Gastrocnemius medialis (tissue), 4 donors: ENCODE results near the gene DNAH6.

Experiments
- CTCF ChIP-seq, 5 experiments: fragments of 450-650 bp in 3 of 5; fragments of 200-600 bp in 2 of 5; sonication (generic) in 2 of 5; IDR thresholded peaks in 4 of 5; conservative IDR thresholded peaks in 1 of 5; 1 replicate in 4 of 5; 2 replicates in 1 of 5; pipeline ENCODE4 v1.5.1; 2016 to 2019; ENCODE audit warnings: antibody characterized with exemption in 5 of 5, mild to moderate bottlenecking in 3 of 5, moderate library complexity in 3 of 5
- POLR2A ChIP-seq, 2 donors: fragments of 450-650 bp; IDR thresholded peaks; one replicate each; pipeline ENCODE4 v1.6.1; 2017; ENCODE audit warnings: antibody characterized with exemption in 2 of 2, mild to moderate bottlenecking in 2 of 2, moderate library complexity in 2 of 2

GRCh38 chr2:84846741-84847142 lies 330.4 kb downstream of the DNAH6 start:
- TF ChIP-seq POLR2A (IDR thresholded peaks at IDR 0.05), result no peak
- TF ChIP-seq CTCF (IDR thresholded peaks at IDR 0.05 in 4 of 5, conservative IDR thresholded peaks at IDR 0.05 in 1 of 5), result no peak
